ENCODE measurements around the gene EIF4EBP2. TPM values are rescaled to one million over a fixed set of nuclear protein-coding genes. Genes with fewer than 3 reads are reported as not detected.

EIF4EBP2 gene
- total RNA-seq, 1 experiment from 2014 or later: 36.7 TPM

- Histone ChIP-seq H2AFZ (ENCODE audit: low read depth, low read length, poor library complexity, severe bottlenecking) (no peak overlapping the region), H4K20me1 (ENCODE audit: insufficient read depth) (no peaks in the 10 kb centered on the region), H3K4me2 (ENCODE audit: low read length) (no peak overlapping the region), H3K36me3 (ENCODE audit: control insufficient read depth in 1 of 2, insufficient read depth in 2 of 2, low read length in 2 of 2) (no peaks in the 10 kb centered on the region), H3K27ac (ENCODE audit: low read depth, low read length) (no peak overlapping the region), H3K9me2 (ENCODE audit: insufficient read depth) (no peaks in the 10 kb centered on the region), H3K4me1 (ENCODE audit: control insufficient read depth in 1 of 2, insufficient read depth in 2 of 2, low read length in 2 of 2) (peaks cover 2 to 17% of the 10 kb centered on the region in 2 experiments; a peak in 3 of 4 replicates), H3K79me2 (ENCODE audit: insufficient read depth, low read length) (0 out of 2 replicates have a peak, but pooled peaks cover 5% of the 10 kb centered on the region), H3K27me3 (ENCODE audit: insufficient read depth, low read length) (no peaks in the 10 kb centered on the region), H3K4me3 (replicated peaks in 1 of 2; ENCODE audit: low read depth in 1 of 2, low read length in 2 of 2) (no peak overlapping the region), H3K9me3 (ENCODE audit: control insufficient read depth in 1 of 2, insufficient read depth in 1 of 2, low read depth in 1 of 2, low read length in 2 of 2) (no peaks in the 10 kb centered on the region), H3K9ac (ENCODE audit: low read length) (no peak overlapping the region)
- CTCF ChIA-PET: interaction anchor here (0.7 to 1.0 kb wide), 2 partner anchors 135 to 139 kb away, joined by 3 read pairs; no protein-coding TSS in a partner anchor
- DNase-seq (ENCODE audit: low read depth, low spot score) (no peak), ATAC-seq (no peak)
- TF ChIP-seq REST (IDR thresholded peaks at IDR 0.05; ENCODE audit: low read depth): no peak
- TF ChIP-seq, protein P1, sequence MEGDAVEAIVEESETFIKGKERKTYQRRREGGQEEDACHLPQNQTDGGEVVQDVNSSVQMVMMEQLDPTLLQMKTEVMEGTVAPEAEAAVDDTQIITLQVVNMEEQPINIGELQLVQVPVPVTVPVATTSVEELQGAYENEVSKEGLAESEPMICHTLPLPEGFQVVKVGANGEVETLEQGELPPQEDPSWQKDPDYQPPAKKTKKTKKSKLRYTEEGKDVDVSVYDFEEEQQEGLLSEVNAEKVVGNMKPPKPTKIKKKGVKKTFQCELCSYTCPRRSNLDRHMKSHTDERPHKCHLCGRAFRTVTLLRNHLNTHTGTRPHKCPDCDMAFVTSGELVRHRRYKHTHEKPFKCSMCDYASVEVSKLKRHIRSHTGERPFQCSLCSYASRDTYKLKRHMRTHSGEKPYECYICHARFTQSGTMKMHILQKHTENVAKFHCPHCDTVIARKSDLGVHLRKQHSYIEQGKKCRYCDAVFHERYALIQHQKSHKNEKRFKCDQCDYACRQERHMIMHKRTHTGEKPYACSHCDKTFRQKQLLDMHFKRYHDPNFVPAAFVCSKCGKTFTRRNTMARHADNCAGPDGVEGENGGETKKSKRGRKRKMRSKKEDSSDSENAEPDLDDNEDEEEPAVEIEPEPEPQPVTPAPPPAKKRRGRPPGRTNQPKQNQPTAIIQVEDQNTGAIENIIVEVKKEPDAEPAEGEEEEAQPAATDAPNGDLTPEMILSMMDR (IDR thresholded peaks at IDR 0.05 in 2 of 3, conservative IDR thresholded peaks at IDR 0.05 in 1 of 3; ENCODE audit: borderline replicate concordance in 1 of 3, insufficient read depth in 1 of 3, low read depth in 2 of 3, low read length in 2 of 3): no peak
- no peak for TF ChIP-seq EGR1 (IDR thresholded peaks at IDR 0.05; ENCODE audit: low read depth)
- no peak for TF ChIP-seq EZH2phosphoT487 (IDR thresholded peaks at IDR 0.05; ENCODE audit: borderline replicate concordance)
- TF ChIP-seq EZH2 (IDR thresholded peaks at IDR 0.05): no peak
- BruUV-seq (replicated peaks): no TSS peak
- POLR2A ChIA-PET: no interaction called here
- intact Hi-C loops (cut with micrococcal nuclease): loop anchor here (10.0 kb wide), 1 partner anchor 395 kb away; no protein-coding TSS in a partner anchor
- RAD21 ChIA-PET (ENCODE audit: low non-redundant PET in 1 of 2, low total read pairs in 2 of 2, uncharacterized antibody in 2 of 2, unreplicated experiment in 2 of 2): interaction anchor here in 1 of 2 experiments (0.7 kb wide), 1 partner anchor 522 kb away, joined by 3 read pairs; no protein-coding TSS in a partner anchor
These were observed 43.7 kb upstream of the EIF4EBP2 start for GRCh38 chr10:70360215-70360614.

Data from HCT116 (cell line).